Activated CD8-positive, alpha-beta memory T cell treated with anti-CD3 and anti-CD28 coated beads for 1 hour (primary cell): ENCODE measurements around the gene BCL2L12.

Source experiments
- DNase-seq, 2 donors: peaks; one replicate each; pipeline ENCODE4 v3.0.0-alpha.2; 2020; ENCODE audit warnings: low read depth in 1 of 2; ENCODE audit errors: extremely low read depth in 1 of 2

Gene BCL2L12

GRCh38 chr19:49662011-49662410, 3.7 kb upstream of the BCL2L12 start:
- DNase-seq = no peak

DNA sequence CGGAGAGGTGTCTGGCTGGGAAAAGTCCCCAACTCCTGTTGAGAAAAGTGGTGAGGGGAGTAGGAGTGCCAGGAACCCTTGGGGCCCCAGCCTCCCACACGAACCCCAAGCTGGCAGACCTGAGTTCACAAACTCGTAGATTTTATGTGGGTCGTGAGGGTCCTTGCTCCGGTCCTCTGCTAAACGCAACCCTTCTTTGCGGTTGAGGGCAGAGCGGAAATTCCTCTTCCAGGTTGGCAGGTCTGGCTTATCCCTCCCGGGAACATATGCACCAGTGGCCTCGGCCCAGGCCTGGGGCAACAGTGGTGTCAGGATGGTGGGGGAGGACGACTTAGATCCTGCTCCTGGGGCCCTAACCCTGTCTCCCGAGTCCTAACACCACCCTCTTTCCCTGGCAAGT, 2.5 kb upstream of the BCL2L12 start:
- no peak for DNase-seq

DNA sequence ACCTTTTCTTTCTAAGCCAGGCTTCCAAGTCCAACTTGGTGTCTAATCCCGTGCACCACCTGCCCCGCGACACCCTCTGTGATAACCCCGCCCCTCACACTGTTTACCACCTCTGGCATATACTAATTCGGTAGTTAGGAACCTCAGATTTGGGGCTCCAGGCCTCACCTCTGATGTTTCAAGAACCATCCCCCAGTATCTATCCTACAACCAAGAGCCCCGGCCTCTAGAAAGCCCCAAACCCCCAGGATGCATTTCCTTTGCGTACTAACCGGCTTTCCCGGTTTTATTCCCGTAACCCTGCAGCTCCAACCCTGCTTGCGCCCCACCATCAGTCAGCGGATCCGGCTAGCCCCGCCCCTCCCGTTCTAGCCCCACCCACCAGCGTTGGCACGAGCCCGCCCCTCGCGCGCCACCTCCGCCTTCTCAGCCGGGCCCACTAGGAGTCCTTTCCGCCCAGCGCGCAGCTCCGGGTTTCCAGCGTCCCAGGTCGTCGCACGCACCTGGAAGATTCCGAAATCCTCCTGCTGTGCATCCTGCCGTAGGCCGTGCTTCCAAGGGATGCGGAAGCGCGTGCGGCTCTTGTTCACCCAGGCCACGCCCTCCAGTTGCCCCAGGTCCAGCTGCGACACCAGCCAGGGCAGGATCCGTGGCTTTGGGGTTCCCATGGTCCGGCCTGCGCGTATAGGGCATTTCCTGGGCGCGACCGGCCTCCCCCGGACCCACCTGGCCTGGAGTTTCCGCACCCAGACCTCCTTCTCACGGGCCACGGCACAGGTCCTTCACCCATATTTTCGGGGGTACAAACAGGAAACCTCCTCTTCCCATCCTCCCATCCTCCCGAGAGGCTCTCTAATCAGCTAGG, 1.3 kb upstream of the BCL2L12 start:
- peak; percentile 67 to 94 for DNase-seq

DNA sequence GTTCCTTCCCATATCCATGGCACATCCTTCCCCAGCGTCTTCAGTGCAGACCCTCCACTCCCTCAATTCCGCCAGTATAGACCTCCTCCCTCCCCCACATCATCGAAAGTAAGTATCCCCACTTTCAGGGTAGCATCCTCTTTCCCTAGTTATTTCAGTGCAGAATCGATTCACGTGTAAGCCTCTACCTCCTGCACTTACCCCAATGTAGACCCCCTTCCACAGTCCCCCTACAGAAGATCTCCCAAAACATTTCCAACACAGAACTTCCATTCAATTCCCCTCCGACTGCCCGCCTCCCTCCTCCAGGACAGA, 740 bp upstream of the BCL2L12 start:
- no peak for DNase-seq

DNA sequence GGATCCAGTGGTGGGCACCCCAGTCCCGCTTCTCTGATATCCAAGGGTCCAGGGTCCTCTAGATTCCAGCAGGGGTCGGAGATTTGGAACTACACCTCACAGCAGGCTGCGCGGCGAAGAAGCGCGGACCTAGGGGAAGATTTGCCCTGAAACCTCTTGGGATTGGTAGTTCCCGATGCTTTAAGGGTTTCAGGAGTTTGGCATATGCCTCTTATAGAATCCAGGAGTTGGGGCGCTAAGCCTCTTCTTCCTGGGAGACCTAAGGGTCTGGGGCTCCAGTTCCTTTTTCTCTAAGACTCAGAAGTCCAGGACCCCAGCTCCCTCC, 349 bp downstream of the BCL2L12 start:
- no peak for DNase-seq

DNA sequence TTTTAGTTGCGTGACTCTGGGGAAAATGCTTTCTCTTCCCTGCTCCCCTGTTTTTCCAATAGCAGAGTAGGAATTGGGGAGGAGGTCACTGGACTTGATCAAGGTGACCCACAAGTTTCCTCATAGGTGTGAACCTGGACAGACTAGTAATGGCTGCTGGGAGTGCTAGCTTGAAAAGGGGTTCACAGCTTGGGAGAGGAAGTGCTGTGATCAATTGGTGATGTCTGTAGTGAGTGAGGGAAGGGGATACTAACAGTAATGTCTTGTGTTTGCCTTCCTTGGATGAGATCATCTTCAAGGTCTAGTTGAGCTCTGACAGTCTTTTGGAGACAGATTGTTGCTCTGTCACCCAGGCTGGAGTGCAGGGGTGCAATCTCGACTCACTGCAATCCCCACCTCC, 1.7 kb downstream of the BCL2L12 start:
- DNase-seq = no peak

- DNase-seq = no peak
Observed at GRCh38 chr19:49669516-49669915, 3.8 kb downstream of the BCL2L12 start.

GRCh38 chr19:49672131-49672919, 6.6 kb downstream of the BCL2L12 start:
- DNase-seq = peak; percentile 45 to 66

DNA sequence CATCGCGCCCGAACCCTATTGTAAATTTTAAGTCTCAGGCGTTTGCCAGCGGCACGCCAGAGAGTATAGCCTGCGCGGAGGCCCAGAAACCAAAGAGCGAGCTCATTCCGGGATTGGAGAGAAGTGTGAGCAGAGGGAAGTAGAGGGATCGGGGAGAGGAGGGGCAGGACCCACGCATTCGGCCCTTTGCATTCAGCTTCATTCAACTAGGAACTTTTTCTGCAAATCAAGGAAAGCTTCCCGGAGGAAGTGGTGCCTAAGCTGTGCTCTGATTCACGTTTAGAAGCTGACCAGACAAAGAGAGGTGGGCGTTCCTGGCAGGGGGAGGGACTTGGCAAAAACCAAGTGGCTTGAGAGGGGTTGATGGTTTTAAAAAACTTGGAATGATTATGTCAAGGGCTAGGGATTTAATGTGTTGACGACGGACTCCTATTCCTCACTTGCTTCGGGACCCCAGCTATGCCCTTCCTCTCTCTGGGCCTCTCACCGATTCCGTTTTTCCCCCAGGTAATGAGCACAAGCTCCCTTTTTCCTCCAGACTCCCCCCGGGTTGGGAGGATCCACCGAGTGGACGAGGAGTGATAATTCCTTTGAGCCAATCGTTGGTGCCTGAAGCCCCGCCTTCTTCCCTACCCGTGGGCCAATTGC, 10.5 kb downstream of the BCL2L12 start:
- peak in 1 of 2 donors; percentile 29 for DNase-seq

DNA sequence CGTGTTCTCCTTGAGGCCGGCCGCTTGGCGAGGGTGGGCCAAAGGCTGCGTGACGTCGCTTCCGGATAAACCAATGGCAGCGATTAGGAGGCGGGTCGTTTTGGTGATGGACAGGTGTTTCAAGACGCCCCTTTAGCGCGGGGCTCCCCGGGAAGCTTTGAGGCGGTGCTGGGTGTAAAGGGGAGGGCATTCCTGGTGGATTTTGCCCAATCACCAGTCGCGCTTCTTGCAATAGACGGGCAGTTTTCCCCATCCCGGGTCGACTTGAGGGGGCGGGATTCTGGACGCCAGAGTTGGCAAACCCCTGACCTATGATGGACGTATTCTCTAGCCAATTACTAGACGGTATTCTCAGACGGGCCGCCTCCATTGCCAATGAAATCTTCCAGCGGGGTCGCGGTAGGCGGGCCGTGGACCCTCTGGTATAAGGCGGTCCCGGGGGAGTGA, 11.1 kb downstream of the BCL2L12 start:
- DNase-seq = peak; percentile 88 to 98

- DNase-seq = peak in 1 of 2 donors; percentile 32
Observed at GRCh38 chr19:49677231-49677900, 11.6 kb downstream of the BCL2L12 start, which contains the start of gene PRMT1. Gene PRMT1 (plus strand): TSS chr19:49677271. CDS start chr19:49677281, 10 bp downstream.

GRCh38 chr19:49677901-49678674, 12.4 kb downstream of the BCL2L12 start:
- DNase-seq = peak; percentile 52 to 74

DNA sequence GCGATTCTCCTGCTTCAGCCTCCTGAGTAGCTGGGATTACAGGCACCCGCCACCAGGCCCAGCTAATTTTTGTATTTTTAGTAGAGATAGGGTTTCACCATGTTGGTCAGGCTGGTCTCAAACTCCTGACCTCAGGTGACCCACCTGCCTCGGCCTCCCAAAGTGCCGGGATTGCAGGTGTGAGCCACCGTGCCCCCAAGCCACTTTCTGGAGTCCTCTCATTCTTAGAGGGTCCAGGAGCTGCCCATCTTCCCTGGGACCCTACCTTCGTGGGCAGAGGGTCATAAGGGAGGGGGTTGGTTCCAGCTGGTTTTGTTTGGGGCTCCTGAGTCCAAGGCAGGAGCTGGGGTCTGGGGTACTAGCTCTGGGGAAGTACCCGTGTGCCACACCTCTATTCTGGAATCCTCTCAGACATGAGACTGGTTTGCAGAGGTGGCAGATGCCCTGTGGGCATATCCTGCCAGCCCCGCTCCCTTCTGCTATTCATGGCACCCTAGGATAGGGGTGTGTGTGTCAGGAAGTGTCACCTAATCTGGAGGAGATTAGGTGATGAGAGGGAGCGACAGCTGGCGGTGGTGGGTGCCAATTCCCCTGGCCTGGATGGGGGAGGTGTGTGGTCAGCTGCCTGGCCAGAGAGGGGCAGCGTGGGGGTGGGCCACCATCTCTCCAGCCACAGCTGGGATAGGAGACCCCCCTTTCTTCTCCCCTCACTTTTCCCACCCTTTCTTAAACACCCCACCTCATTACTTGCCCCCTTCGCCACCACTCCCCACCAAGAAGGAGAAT, 13.4 kb downstream of the BCL2L12 start:
- no peak for DNase-seq

GRCh38 chr19:49679771-49680413, 14.2 kb downstream of the BCL2L12 start:
- no peak for DNase-seq

- peak; percentile 83 to 94 for DNase-seq
Observed at GRCh38 chr19:49680421-49681351, 15.0 kb downstream of the BCL2L12 start.

- no peak for DNase-seq
Observed at GRCh38 chr19:49681830-49682229, 16.1 kb downstream of the BCL2L12 start.

DNA sequence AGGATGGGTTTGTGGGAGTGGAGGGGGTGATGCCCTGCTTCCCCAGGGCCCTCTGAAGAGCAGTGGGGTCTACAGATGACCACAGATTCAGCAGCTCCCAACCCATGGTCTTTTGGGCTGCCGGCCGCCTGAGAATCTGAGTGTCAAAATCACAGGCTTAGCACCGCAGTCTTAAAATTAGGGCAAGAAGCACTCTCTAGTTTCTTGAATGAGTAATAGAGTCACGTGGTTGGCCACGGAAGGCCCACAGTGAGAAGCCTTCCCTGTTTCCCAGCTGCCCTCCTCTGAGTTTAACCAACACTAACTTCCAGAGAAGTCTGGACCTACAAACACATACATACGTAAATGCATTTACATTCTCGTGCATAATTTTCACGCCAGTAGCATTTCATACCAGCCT, 16.5 kb downstream of the BCL2L12 start:
- no peak for DNase-seq

DNA sequence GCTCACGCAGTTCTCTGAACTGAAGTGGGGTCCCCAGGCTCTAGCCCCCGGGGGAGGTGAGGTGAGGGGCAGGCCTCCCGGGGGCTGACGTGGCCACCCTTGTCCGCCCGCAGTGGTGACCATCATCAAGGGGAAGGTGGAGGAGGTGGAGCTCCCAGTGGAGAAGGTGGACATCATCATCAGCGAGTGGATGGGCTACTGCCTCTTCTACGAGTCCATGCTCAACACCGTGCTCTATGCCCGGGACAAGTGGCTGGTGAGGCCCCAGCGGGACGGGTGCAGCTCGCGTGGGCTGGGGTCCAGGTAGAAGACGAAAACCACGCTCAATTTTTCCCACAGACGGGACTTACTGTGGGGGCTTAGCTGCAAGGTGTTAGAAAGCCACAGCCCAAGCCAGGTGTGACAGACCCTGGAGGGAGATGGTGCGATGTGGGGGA, 18.1 kb downstream of the BCL2L12 start:
- no peak for DNase-seq
